Fibroblast of lung (primary cell): ENCODE data around the gene GRIA1.

Experiments
- CTCF ChIP-seq, 2 donors: IDR thresholded peaks in 1 of 2; conservative IDR thresholded peaks in 1 of 2; 1 replicate in 1 of 2; 2 replicates in 1 of 2; pipeline ENCODE4 v1.5.1; 2011 to 2012; ENCODE audit warnings: low read length in 2 of 2, control low read depth in 1 of 2, inconsistent platforms in 1 of 2, low read depth in 1 of 2, mild to moderate bottlenecking in 1 of 2
- EZH2 ChIP-seq: IDR thresholded peaks from 2 replicates; pipeline ENCODE4 v1.5.1; 2012; ENCODE audit warnings: low read length, control low read depth, mild to moderate bottlenecking; ENCODE audit errors: missing control alignments

GRCh38 chr5:153699035-153699434, 208.6 kb downstream of the GRIA1 start:
- no peak for TF ChIP-seq CTCF (conservative IDR thresholded peaks at IDR 0.05 in 1 of 2, IDR thresholded peaks at IDR 0.05 in 1 of 2; ENCODE audit: low read depth in 1 of 2, low read length in 2 of 2)
- no peak for TF ChIP-seq EZH2
